ENCODE data around the gene SOX13.

SOX13 gene

GRCh38 chr1:204105131-204105515 is 32.2 kb downstream of the SOX13 start:
- no peak for DNase-seq (ENCODE audit: low read depth in 1 of 2, low spot score in 1 of 2)

DNA sequence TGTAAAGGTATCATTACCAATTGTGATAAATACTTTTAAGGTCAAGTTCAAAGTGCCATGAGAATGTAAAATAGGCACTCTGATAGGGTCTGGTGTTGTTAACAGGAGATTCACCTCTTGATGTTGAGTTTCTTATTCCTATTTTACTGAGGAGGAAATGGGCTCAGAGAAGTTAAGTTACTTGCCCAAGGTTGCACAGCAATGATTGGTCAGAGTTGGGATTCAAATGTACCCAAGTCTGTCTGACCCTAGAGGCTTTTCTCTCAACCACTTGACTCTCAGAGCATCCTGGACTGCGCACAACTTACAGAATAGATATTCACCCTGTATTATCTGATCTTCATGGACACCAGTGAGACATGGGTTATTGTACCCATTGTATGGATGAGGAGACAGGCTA is 33.9 kb downstream of the SOX13 start:
- DNase-seq (ENCODE audit: low read depth in 1 of 2, low spot score in 1 of 2), result no peak

GRCh38 chr1:204107892-204108291 is 35.0 kb downstream of the SOX13 start:
- DNase-seq (ENCODE audit: low read depth in 1 of 2, low spot score in 1 of 2), result no peak

GRCh38 chr1:204108312-204109141 is 35.6 kb downstream of the SOX13 start:
- DNase-seq (ENCODE audit: low read depth in 1 of 2, low spot score in 1 of 2), result no peak

DNA sequence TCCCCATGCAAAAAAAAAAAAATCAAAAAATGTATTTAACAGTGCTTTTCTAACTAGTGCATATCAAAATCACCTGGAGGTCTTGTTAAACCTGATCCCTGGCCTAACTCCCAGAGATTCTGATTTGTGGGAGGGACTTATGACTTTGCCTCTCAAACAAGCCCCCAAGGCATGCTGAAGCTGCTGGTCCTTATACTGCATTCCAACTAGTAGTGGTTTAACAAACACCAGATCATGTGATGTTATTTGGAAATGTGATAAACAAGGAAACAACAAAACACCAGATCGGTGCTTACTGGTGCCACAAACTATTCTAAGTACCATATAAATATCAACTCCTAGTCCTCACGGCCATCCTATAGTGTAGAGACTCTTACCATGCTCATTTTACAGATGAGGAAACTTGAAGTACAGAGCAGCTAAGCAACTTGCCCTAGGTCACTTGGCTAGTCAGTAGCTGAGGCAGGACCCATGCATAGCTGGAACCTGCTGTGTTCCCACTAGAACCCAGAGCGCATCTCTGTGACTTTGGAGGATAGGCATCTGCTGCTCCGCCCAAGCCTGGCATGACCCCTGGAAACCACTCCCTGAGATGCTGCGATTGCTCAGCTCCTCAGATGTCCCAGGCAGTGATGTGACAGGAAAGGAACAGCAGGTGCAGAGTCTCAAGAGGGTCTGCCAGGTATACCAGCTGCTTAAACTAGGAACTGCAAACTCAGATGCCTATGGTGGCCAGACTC is 38.1 kb downstream of the SOX13 start:
- no peak for DNase-seq (ENCODE audit: low read depth in 1 of 2, low spot score in 1 of 2)

GRCh38 chr1:204112876-204113730 is 40.2 kb downstream of the SOX13 start:
- DNase-seq (ENCODE audit: low read depth in 1 of 2, low spot score in 1 of 2), result no peak

GRCh38 chr1:204113896-204114295 is 41.0 kb downstream of the SOX13 start:
- DNase-seq (ENCODE audit: low read depth in 1 of 2, low spot score in 1 of 2), result no peak

DNA sequence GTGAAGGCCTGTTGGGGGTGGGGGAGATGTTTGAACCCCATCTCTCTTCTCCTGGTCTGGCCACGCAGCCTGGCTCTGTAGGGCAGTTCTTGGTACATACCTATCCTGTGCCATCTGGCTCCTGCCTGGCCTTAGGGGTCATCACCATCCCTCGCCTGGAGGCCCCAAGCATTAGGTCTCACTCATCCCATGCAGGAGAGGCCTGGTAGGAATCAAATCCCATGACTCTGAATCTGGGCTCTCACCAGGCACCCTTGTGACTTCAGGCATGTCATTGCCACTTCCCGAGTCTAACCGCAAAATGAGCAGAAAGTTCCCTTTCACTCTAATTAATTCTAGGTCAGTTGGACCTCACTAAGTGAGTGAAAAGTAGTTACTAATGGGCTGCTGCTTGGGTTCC is 41.7 kb downstream of the SOX13 start:
- no peak for DNase-seq (ENCODE audit: low read depth in 1 of 2, low spot score in 1 of 2)

- no peak for DNase-seq (ENCODE audit: low read depth in 1 of 2, low spot score in 1 of 2)
Measured at GRCh38 chr1:204115116-204115515, 42.2 kb downstream of the SOX13 start.

DNA sequence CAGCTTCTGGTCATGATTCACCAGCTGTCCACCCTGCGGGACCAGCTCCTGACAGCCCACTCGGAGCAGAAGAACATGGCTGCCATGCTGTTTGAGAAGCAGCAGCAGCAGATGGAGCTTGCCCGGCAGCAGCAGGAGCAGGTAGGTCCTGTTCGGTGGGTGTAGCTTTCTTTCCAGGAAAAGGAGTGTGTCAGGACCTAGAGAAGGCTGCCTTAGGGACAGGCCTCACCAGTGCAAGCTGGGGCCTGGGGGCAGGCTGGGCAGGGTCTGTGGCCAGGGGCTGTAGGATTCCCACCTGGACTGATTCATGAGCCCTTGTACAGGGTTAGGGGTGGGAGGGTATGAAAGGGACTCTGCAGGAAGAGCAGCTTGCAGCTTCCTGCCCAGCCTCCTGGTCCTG is 43.6 kb downstream of the SOX13 start:
- DNase-seq (ENCODE audit: low read depth in 1 of 2, low spot score in 1 of 2), result no peak

DNA sequence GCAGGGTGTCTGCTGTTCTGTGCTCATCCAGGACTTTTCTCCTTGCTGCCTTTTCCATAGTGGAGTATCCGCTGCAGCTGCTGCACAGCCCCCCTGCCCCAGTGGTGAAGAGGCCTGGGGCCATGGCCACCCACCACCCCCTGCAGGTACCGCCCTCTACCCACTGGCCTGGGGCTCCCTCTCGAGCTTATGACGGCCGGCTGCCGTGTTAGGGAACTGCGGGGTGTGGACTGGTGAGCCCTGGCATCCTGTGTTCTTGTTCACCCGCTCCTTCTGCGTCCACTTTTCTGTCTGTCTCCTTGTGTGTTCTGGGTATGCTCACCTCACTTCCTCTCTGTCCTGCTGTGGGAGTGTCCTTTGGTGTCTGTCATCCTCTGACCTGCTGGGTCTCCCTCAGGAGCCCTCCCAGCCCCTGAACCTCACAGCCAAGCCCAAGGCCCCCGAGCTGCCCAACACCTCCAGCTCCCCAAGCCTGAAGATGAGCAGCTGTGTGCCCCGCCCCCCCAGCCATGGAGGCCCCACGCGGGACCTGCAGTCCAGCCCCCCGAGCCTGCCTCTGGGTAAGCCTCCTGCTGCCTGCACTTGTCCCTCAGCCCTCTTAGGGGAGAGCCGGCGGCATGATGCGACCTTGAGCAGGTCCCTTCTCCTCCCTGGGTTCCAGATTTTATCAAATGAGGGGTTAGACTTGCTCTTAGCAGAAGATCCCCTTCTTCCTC is 49.1 kb downstream of the SOX13 start:
- DNase-seq (ENCODE audit: low read depth in 1 of 2, low spot score in 1 of 2), result no peak

GRCh38 chr1:204123376-204123775 is 50.5 kb downstream of the SOX13 start:
- no peak for DNase-seq (ENCODE audit: low read depth in 1 of 2, low spot score in 1 of 2)

- DNase-seq (ENCODE audit: low read depth in 1 of 2, low spot score in 1 of 2), result no peak
Measured at GRCh38 chr1:204124639-204125038, 51.7 kb downstream of the SOX13 start.

- no peak for DNase-seq (ENCODE audit: low read depth in 1 of 2, low spot score in 1 of 2)
Measured at GRCh38 chr1:204125759-204126351, 52.9 kb downstream of the SOX13 start.

DNA sequence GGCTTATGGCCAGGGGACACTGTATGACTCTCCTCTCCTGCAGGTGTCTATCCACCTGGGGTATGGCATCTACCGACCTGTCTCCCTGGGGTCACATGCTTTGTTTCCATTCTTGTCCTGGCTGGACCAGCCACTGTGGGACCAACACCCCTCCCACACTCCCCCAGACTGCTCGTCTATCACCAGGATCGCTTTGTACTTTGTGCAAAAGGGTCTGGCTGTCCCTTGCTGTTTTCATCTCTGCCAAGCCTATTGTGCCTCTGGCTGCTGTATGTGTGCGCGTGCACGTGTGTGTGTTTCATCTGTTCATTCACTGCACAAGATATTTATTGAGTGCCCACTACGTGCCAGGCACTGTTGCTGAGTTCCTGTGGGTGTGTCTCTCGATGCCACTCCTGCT is 53.5 kb downstream of the SOX13 start:
- no peak for DNase-seq (ENCODE audit: low read depth in 1 of 2, low spot score in 1 of 2)

DNA sequence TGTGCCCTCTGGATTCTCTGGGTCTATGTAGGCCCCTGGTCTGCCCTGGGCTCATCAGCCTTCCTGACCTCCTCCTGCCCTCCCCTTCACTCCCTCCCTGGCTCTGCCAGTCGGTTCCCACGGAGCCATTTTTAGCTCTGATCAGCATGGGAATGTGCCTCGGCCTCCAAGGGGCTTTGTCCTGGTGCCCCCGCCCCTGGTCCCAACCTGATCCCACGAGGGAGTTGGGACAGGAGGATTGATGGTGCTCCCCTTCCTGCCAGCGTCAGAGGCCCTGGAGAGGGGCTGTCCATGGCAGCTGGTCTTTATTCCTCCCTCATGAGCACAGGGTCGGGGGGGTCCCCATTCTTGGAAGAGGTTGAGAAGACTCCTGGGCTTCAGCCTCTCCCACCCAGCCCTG is 54.0 kb downstream of the SOX13 start:
- DNase-seq (ENCODE audit: low read depth in 1 of 2, low spot score in 1 of 2), result no peak

DNA sequence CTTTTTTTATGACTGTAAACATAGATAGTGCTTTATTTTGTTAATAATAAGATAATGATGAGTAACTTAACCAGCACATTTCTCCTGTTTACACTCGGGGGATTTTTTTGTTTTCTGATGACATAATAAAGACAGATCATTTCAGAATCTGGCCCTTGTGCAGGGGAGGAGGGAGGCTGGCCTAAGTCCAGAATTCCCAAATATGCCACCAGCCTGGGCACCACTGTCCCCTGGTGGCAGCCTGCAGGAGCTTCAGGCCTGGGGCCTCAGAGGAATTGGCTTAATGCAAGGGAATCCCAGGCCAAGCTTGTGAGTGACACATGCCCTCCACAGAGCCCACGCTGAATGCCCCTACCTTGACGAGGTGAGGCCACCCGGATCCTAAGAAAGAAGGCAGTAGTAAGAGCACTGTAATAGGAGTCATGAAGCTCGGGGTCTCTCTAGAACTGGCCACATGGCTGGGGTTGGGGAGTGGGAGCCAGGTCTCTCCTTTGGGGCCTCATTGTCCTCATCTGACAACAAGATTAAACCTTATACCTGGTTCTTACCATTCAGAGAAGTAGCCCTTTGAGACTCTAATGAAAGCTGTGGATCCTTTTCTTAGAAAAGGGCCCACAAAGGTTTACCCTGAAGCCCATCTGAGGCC is 54.8 kb downstream of the SOX13 start:
- no peak for DNase-seq (ENCODE audit: low read depth in 1 of 2, low spot score in 1 of 2)

DNA sequence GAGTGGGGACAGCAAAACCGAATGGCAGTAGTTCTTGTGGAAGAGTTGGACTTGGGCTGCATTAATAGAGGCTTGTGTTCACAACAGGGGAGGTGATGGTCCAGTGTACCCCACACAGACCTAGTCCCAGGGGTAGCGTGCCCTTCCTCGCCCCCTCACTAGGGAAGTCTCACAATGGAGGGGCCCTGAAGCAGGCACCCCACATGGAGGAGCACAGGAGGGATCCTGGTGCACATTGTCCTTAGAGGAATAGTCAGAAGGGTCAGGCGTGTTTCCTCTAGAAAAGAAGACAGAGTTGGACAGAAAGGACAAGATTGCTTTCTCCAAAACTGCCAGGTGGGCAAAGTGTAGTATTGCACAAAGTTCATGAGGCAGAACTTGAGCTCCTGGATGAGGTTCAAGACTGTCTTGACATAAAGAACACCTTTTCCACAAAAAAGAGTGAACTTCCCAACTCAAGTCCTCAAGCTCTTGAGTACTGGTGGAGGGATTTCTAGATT is 55.6 kb downstream of the SOX13 start:
- DNase-seq (ENCODE audit: low read depth in 1 of 2, low spot score in 1 of 2), result no peak

- peak in 1 of 2 donors; percentile 38 for DNase-seq (ENCODE audit: low read depth in 1 of 2, low spot score in 1 of 2)
Measured at GRCh38 chr1:204128964-204129896, 56.3 kb downstream of the SOX13 start.

Measured in activated T-helper 1 cell treated with anti-CD3 and anti-CD28 coated beads, Interleukin-2, amount 50 U/mL, for 16 hours (primary cell).